A549 (cell line): Measurements from ENCODE around the gene OR5B2. TPM values are rescaled to one million over a fixed set of nuclear protein-coding genes. Genes with fewer than 3 reads are reported as not detected.
"Not testable (repeated sequence)": the region's sequence is repeated elsewhere in the genome, so short reads cannot be mapped to it uniquely, and the experiment has no call there.

Source experiments
- ATAC-seq, 2 experiments: fragments of 200-7000 bp in 1 of 2; fragments of >200 bp in 1 of 2; cut with Nextera tagmentation in 1 of 2; cut with Tn5 transposase in 1 of 2; 3 replicates each; pipeline versions ENCODE4 v1.8.0 to v1.9.1; 2018 to 2020; ENCODE audit warnings: mild to moderate bottlenecking in 1 of 2, moderate library complexity in 1 of 2
- CTCF ChIA-PET: fragments of 300-600 bp; sonication (Branson Sonifier 250); formaldehyde crosslinking; extraction: SDS; loops from one replicate; lab custom pipeline; 2021; ENCODE audit warnings: antibody characterized with exemption, inconsistent platforms; lab: Yijun Ruan, JAX
- POLR2A ChIA-PET: fragments of 350-600 bp; formaldehyde crosslinking; extraction: SDS; loops from one replicate; lab custom pipeline; 2021; ENCODE audit warnings: antibody characterized with exemption, inconsistent platforms; lab: Yijun Ruan, JAX
- DNase-seq, 2 experiments: peaks; one replicate each; pipeline versions ENCODE4 v3.0.0 to v3.0.0-alpha.2; 2011 to 2016; ENCODE audit warnings: low read depth in 1 of 2, low spot score in 1 of 2
- FAIRE-seq: peaks from 2 replicates; lab custom pipeline; 2011; peaks lifted over from hg19 to GRCh38; lab: Jason Lieb, UNC
- H3K27ac ChIP-seq, 2 experiments: fragments of >200 bp; sonication (Bioruptor Twin); formaldehyde crosslinking; 3 replicates each; pipeline ENCODE4 v1.5.1; 2016 to 2017
- H3K4me1 ChIP-seq: fragments of >200 bp; sonication (Bioruptor Twin); formaldehyde crosslinking; 3 replicates; pipeline ENCODE4 v1.6.1; 2016
- H3K4me2 ChIP-seq: fragments of >200 bp; sonication (Bioruptor Twin); formaldehyde crosslinking; 3 replicates; pipeline ENCODE4 v1.6.1; 2016
- H3K4me3 ChIP-seq: fragments of >200 bp; sonication (Bioruptor Twin); formaldehyde crosslinking; 3 replicates; pipeline ENCODE4 v1.5.1; 2016
- H3K9me3 ChIP-seq: fragments of >200 bp; sonication (Bioruptor Twin); formaldehyde crosslinking; 3 replicates; pipeline ENCODE4 v1.6.1; 2016
- BHLHE40 ChIP-seq: IDR thresholded peaks from 2 replicates; pipeline ENCODE4 v1.6.1; 2012; ENCODE audit warnings: low read depth, low read length, inconsistent platforms
- CBX2 ChIP-seq: fragments of 200-600 bp; sonication (generic); IDR thresholded peaks from 2 replicates; pipeline ENCODE4 v1.6.1; 2016; ENCODE audit warnings: low read depth, mild to moderate bottlenecking, borderline replicate concordance
- CEBPB ChIP-seq, 2 experiments: fragments of >200 bp in 1 of 2; sonication (Bioruptor Twin) in 1 of 2; formaldehyde crosslinking in 1 of 2; IDR thresholded peaks; 2 replicates each; pipeline ENCODE4 v1.6.1; 2012 to 2016
- ESRRA ChIP-seq: fragments of 150-350 bp; IDR thresholded peaks from 2 replicates; pipeline ENCODE4 v1.6.1; 2014; ENCODE audit warnings: mild to moderate bottlenecking, low read length, borderline replicate concordance
- FOSB ChIP-seq: fragments of 250-450 bp; sonication (Bioruptor Pico); IDR thresholded peaks from 2 replicates; pipeline ENCODE4 v1.5.0; 2020; ENCODE audit warnings: mild to moderate bottlenecking, moderate library complexity
- FOSL2 ChIP-seq, 2 experiments: fragments of 450-650 bp in 1 of 2; fragments of >200 bp in 1 of 2; sonication (Bioruptor Twin) in 1 of 2; formaldehyde crosslinking; IDR thresholded peaks; 2 replicates each; pipeline versions ENCODE4 v1.5.0 to v1.6.1; 2016 to 2020; ENCODE audit warnings: mild to moderate bottlenecking in 1 of 2, moderate library complexity in 1 of 2
- GATA3 ChIP-seq: IDR thresholded peaks from 2 replicates; pipeline ENCODE4 v1.6.1; 2012; ENCODE audit warnings: borderline replicate concordance
- HOXA7 ChIP-seq: fragments of 250-450 bp; sonication (Bioruptor Pico); IDR thresholded peaks from 2 replicates; pipeline ENCODE4 v1.5.0; 2020; ENCODE audit warnings: mild to moderate bottlenecking, moderate library complexity
- HOXB13 ChIP-seq: fragments of 250-450 bp; sonication (Bioruptor Pico); IDR thresholded peaks from 2 replicates; pipeline ENCODE4 v1.5.0; 2020; ENCODE audit warnings: low read depth, mild to moderate bottlenecking, moderate library complexity
- KDM1A ChIP-seq: fragments of 200-600 bp; sonication (generic); IDR thresholded peaks from 2 replicates; pipeline ENCODE4 v1.6.1; 2016; ENCODE audit warnings: low read depth, mild to moderate bottlenecking
- MAFK ChIP-seq: fragments of 450-650 bp; IDR thresholded peaks from 2 replicates; pipeline ENCODE4 v1.6.1; 2014; ENCODE audit not compliant: partially characterized antibody
- PHF8 ChIP-seq: fragments of 200-600 bp; sonication (generic); IDR thresholded peaks from 2 replicates; pipeline ENCODE4 v1.6.1; 2016; ENCODE audit warnings: low read depth, mild to moderate bottlenecking, antibody characterized with exemption, moderate library complexity, borderline replicate concordance
- RARB ChIP-seq: fragments of 250-450 bp; sonication (Bioruptor Pico); IDR thresholded peaks from 2 replicates; pipeline ENCODE4 v1.8.0; 2021; ENCODE audit warnings: mild to moderate bottlenecking, moderate library complexity
- RCOR1 ChIP-seq: fragments of 150-350 bp; IDR thresholded peaks from 2 replicates; pipeline ENCODE4 v1.6.1; 2014; ENCODE audit warnings: antibody characterized with exemption, low read length, low read depth
- REST ChIP-seq: fragments of 200-600 bp; sonication (generic); IDR thresholded peaks from 2 replicates; pipeline ENCODE4 v1.6.1; 2016; ENCODE audit warnings: antibody characterized with exemption, mild to moderate bottlenecking, moderate library complexity
- TP53 ChIP-seq: fragments of 250-450 bp; sonication (Bioruptor Pico); IDR thresholded peaks from 2 replicates; pipeline ENCODE4 v1.5.0; 2021; ENCODE audit warnings: mild to moderate bottlenecking, moderate library complexity
- ZFP36 ChIP-seq: fragments of 450-650 bp; IDR thresholded peaks from 2 replicates; pipeline ENCODE4 v1.6.1; 2014; ENCODE audit warnings: borderline replicate concordance; ENCODE audit not compliant: partially characterized antibody
- ZSCAN20 ChIP-seq: fragments of 250-450 bp; sonication (Bioruptor Pico); IDR thresholded peaks from 2 replicates; pipeline ENCODE4 v1.8.0; 2022; ENCODE audit warnings: mild to moderate bottlenecking, moderate library complexity
- WGBS: methylation state at CpG from one replicate; pipeline ENCODE4 v1.1.6; 2017; ENCODE audit errors: missing lambda C conversion rate; 5-methylcytosine and 5-hydroxymethylcytosine counted together
- polyA plus RNA-seq, 4 experiments: library from polyadenylated mRNA; depleted of rRNA in 3 of 4; stranded (reverse); fragments of >200 nt; fragmentation: RNase III in 1 of 4; extraction: RNeasy Plus Mini Kit Qiagen cat#74134 plus additional on column Dnase treatment in 1 of 4; gene quantifications; 2 replicates in 3 of 4; 3 replicates in 1 of 4; pipeline ENCODE4 v1.2.3, GENCODE V29; 2011 to 2017
- TF ChIP-seq, protein P1 (sequence below): fragments of 250-450 bp; sonication (Bioruptor Pico); IDR thresholded peaks from 2 replicates; pipeline ENCODE4 v1.5.0; 2020; ENCODE audit warnings: low read depth, mild to moderate bottlenecking, moderate library complexity

OR5B2 gene
- polyA plus RNA-seq, 2 of the 4 experiments (the other 2 are of a cell fraction), result not detected

DNA sequence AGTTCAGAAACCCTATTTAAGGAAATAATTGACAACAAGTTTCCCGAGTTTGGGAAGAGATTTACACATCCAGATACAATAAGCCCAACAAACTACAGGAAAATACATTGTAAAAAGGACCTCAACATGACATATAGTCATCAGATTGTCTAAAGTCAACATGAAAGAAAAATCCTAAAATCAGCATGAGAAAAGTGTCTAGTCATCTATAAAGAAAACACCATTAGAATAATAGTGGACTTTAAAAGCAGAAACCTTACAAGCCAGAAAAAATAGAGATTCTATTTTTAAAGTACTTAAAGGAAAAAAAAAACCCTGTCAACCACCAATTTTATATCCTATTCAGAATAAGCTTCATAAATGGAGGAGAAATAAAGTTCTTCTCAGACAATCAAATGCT is 1.4 kb upstream of the OR5B2 start:
- no peak for DNase-seq
- H3K4me1 ChIP-seq, result no peaks in the 10 kb centered on the region
- ChIA-PET POLR2A (no interaction called here), CTCF (no interaction called here)
- TF ChIP-seq CEBPB (IDR thresholded peaks at IDR 0.05) (no peak), MAFK (peak; percentile 69)
- no peaks in the 10 kb centered on the region for H3K9me3 ChIP-seq
- no peak for ATAC-seq
- H3K4me2 ChIP-seq, result no peak overlapping the region
- no peak overlapping the region for H3K27ac ChIP-seq
- H3K4me3 ChIP-seq, result no peak overlapping the region
- 0% methylated on average over 1 of the region's 1 CpG for WGBS
- no peak for FAIRE-seq

GRCh38 chr11:58406774-58407173 is 21.1 kb downstream of the OR5B2 start, which contains the start of gene OR5B3:
Gene OR5B3 (minus strand): TSS chr11:58406874. CDS start chr11:58403409, 3,465 bp downstream.
- Histone ChIP-seq H3K4me3 (no peak within 1 kb of the TSS), H3K9me3 (no peaks in the 10 kb centered on the region), H3K4me2 (no peak within 1 kb of the TSS), H3K27ac (no peak within 1 kb of the TSS), H3K4me1 (no peaks in the 10 kb centered on the region)
- ChIA-PET CTCF (no interaction called here), POLR2A (no interaction called here)
- 0% methylated on average over 1 of the region's 1 CpG for WGBS
- FAIRE-seq (no peak), DNase-seq (no peak), ATAC-seq (no peak)
- TF ChIP-seq REST (no peak), RARB (CRISPR knock-in tag) (no peak), FOSL2 (IDR thresholded peaks at IDR 0.05) (no peak), FOSL2 (CRISPR knock-in tag; IDR thresholded peaks at IDR 0.05) (no peak), CBX2 (no peak), TP53 (CRISPR knock-in tag) (no peak), HOXA7 (CRISPR knock-in tag) (no peak)
- TF ChIP-seq, protein P1, sequence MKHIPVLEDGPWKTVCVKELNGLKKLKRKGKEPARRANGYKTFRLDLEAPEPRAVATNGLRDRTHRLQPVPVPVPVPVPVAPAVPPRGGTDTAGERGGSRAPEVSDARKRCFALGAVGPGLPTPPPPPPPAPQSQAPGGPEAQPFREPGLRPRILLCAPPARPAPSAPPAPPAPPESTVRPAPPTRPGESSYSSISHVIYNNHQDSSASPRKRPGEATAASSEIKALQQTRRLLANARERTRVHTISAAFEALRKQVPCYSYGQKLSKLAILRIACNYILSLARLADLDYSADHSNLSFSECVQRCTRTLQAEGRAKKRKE, result no peak

- H3K4me2 ChIP-seq, ATAC-seq, H3K4me1 ChIP-seq, H3K27ac ChIP-seq, H3K9me3 ChIP-seq, CTCF ChIA-PET, DNase-seq, H3K4me3 ChIP-seq, FAIRE-seq, POLR2A ChIA-PET: not testable (repeated sequence)
- 0% methylated on average over 1 of the region's 2 CpGs for WGBS
Measured at GRCh38 chr11:58399622-58400021, 28.3 kb downstream of the OR5B2 start.

GRCh38 chr11:58395581-58395980 is 32.3 kb downstream of the OR5B2 start:
- H3K4me1 ChIP-seq, result no peaks in the 10 kb centered on the region
- no peak overlapping the region for H3K27ac ChIP-seq
- 0 out of 3 replicates have a peak, but pooled peaks cover 3% of the 10 kb centered on the region for H3K9me3 ChIP-seq
- H3K4me2 ChIP-seq, result no peak overlapping the region
- DNase-seq (no peak), ATAC-seq (no peak), FAIRE-seq (peak; percentile 23)
- CTCF ChIA-PET, result no interaction called here
- POLR2A ChIA-PET, result no interaction called here
- TF ChIP-seq RCOR1 (no peak), PHF8 (no peak), KDM1A (no peak), ZFP36 (no peak), ZSCAN20 (CRISPR knock-in tag) (no peak), HOXB13 (CRISPR knock-in tag) (no peak), ESRRA (no peak), FOSB (CRISPR knock-in tag) (no peak), BHLHE40 (no peak), GATA3 (no peak)
- WGBS, result 3% methylated on average over 2 of the region's 2 CpGs
- no peak overlapping the region for H3K4me3 ChIP-seq
